GM12878 (cell line): ENCODE data around the gene PRDX3. TPM values are rescaled to one million over a fixed set of nuclear protein-coding genes. Genes with fewer than 3 reads are reported as not detected.

ENCODE experiments used
- ATAC-seq: fragments of 200-7000 bp; cut with Tn5 transposase; 3 replicates; pipeline ENCODE4 v1.9.1; 2020; ENCODE audit warnings: mild to moderate bottlenecking, moderate library complexity
- BruUV-seq: library from RNA; stranded (reverse); fragments of 400-500 nt; replicated peaks from 2 replicates; lab custom pipeline; 2021; lab: Mats Ljungman, UMichigan
- CTCF ChIA-PET: fragments of 300-600 bp; sonication (Branson Sonifier 250); formaldehyde crosslinking; extraction: SDS; loops from one replicate; lab custom pipeline; 2021; ENCODE audit warnings: inconsistent platforms; lab: Yijun Ruan, JAX
- POLR2A ChIA-PET: fragments of 350-600 bp; formaldehyde crosslinking; extraction: SDS; loops from one replicate; lab custom pipeline; 2021; ENCODE audit warnings: inconsistent platforms; lab: Charles Lee
- RAD21 ChIA-PET: fragments of 300-600 bp; sonication (Branson Sonifier 250); formaldehyde crosslinking; loops from one replicate; lab custom pipeline; 2023; ENCODE audit warnings: antibody characterized with exemption; ENCODE audit not compliant: unreplicated experiment; lab: Charles Lee
- SMC1A ChIA-PET: fragments of 300-600 bp; sonication (Branson Sonifier 250); formaldehyde crosslinking; loops from one replicate; lab custom pipeline; 2023; ENCODE audit not compliant: unreplicated experiment, uncharacterized antibody; lab: Charles Lee
- DNase-seq: peaks from one replicate; pipeline ENCODE4 v3.0.0-alpha.2; 2011; ENCODE audit warnings: low read depth, low spot score
- FAIRE-seq: peaks from 3 replicates; lab custom pipeline; 2011; peaks lifted over from hg19 to GRCh38; lab: Jason Lieb, UNC
- H2AFZ ChIP-seq: 2 replicates; pipeline ENCODE4 v1.6.0; 2011; ENCODE audit warnings: low read depth, low read length, control low read depth; ENCODE audit not compliant: control insufficient read depth
- H3K27ac ChIP-seq: 2 replicates; pipeline ENCODE4 v1.5.1; 2011; ENCODE audit warnings: control low read depth; ENCODE audit not compliant: control insufficient read depth, insufficient read depth
- H3K27me3 ChIP-seq, 2 experiments: replicated peaks in 1 of 2; 2 replicates each; pipeline versions ENCODE4 v1.6.0 to v1.6.1; 2011; ENCODE audit warnings: low read length in 1 of 2; ENCODE audit not compliant: control insufficient read depth in 2 of 2, insufficient read depth in 2 of 2
- H3K36me3 ChIP-seq, 2 experiments: 2 replicates each; pipeline ENCODE4 v1.5.1; 2011; ENCODE audit warnings: low read length in 1 of 2; ENCODE audit not compliant: control insufficient read depth in 2 of 2, insufficient read depth in 2 of 2
- H3K4me1 ChIP-seq: 2 replicates; pipeline ENCODE4 v1.6.1; 2011; ENCODE audit warnings: mild to moderate bottlenecking, low read length, moderate library complexity, mixed read lengths; ENCODE audit not compliant: control insufficient read depth, insufficient read depth
- H3K4me2 ChIP-seq: 2 replicates; pipeline ENCODE4 v1.6.0; 2011; ENCODE audit warnings: control low read depth; ENCODE audit not compliant: control insufficient read depth, insufficient read depth
- H3K4me3 ChIP-seq: fragments of 200-600 bp; sonication (generic); 2 replicates; pipeline ENCODE4 v1.5.1; 2016
- H3K79me2 ChIP-seq: 2 replicates; pipeline ENCODE4 v1.6.0; 2011; ENCODE audit warnings: low read length; ENCODE audit not compliant: control insufficient read depth, insufficient read depth
- H3K9ac ChIP-seq: 2 replicates; pipeline ENCODE4 v1.8.0; 2011; ENCODE audit warnings: low read length, control low read depth, mixed read lengths; ENCODE audit not compliant: control insufficient read depth, insufficient read depth
- H3K9me3 ChIP-seq: replicated peaks from 3 replicates; pipeline ENCODE4 v1.5.1; 2011; ENCODE audit warnings: mild to moderate bottlenecking, low read length; ENCODE audit not compliant: control insufficient read depth, insufficient read depth
- H4K20me1 ChIP-seq: 2 replicates; pipeline ENCODE4 v1.6.0; 2011; ENCODE audit not compliant: control insufficient read depth, insufficient read depth
- CBX5 ChIP-seq: sonication (generic); IDR thresholded peaks from 2 replicates; pipeline ENCODE4 v1.6.1; 2016; ENCODE audit warnings: low read depth, moderate library complexity, mild to moderate bottlenecking, inconsistent platforms
- DPF2 ChIP-seq: fragments of 450-650 bp; IDR thresholded peaks from 2 replicates; pipeline ENCODE4 v1.6.1; 2017; ENCODE audit warnings: mild to moderate bottlenecking
- EGR1 ChIP-seq, 2 experiments: IDR thresholded peaks; 1 replicate in 1 of 2; 2 replicates in 1 of 2; pipeline ENCODE4 v1.6.1; 2011 to 2012; ENCODE audit warnings: low read depth in 2 of 2, low read length in 2 of 2, borderline replicate concordance in 1 of 2, mild to moderate bottlenecking in 1 of 2, moderate library complexity in 1 of 2
- GATAD2B ChIP-seq: fragments of 450-650 bp; conservative IDR thresholded peaks from 2 replicates; pipeline ENCODE4 v1.6.1; 2017; ENCODE audit warnings: low read depth, mild to moderate bottlenecking, moderate library complexity
- IKZF2 ChIP-seq, 2 experiments: fragments of 450-650 bp; IDR thresholded peaks; 2 replicates each; pipeline ENCODE4 v1.6.1; 2017; ENCODE audit warnings: mild to moderate bottlenecking in 2 of 2, moderate library complexity in 2 of 2
- MYB ChIP-seq: fragments of 150-350 bp; IDR thresholded peaks from 2 replicates; pipeline ENCODE4 v1.6.1; 2014; ENCODE audit warnings: mild to moderate bottlenecking, low read depth, low read length, borderline replicate concordance
- NFXL1 ChIP-seq: fragments of 450-650 bp; IDR thresholded peaks from 2 replicates; pipeline ENCODE4 v1.6.1; 2017; ENCODE audit warnings: antibody characterized with exemption, mild to moderate bottlenecking, borderline replicate concordance
- NFYA ChIP-seq: IDR thresholded peaks from 2 replicates; pipeline ENCODE4 v1.6.1; 2011; ENCODE audit warnings: low read depth, mild to moderate bottlenecking, low read length, improper control_type of control experiment, borderline replicate concordance
- PBX3 ChIP-seq: IDR thresholded peaks from 2 replicates; pipeline ENCODE4 v1.6.1; 2011; ENCODE audit warnings: mild to moderate bottlenecking, low read depth, low read length, moderate library complexity; ENCODE audit not compliant: insufficient replicate concordance
- PML ChIP-seq: IDR thresholded peaks from 2 replicates; pipeline ENCODE4 v1.6.1; 2012; ENCODE audit warnings: low read length, inconsistent platforms
- POLR2AphosphoS5 ChIP-seq: IDR thresholded peaks from 2 replicates; pipeline ENCODE4 v1.6.1; 2011; ENCODE audit warnings: mild to moderate bottlenecking, low read length, inconsistent platforms
- ZNF207 ChIP-seq: fragments of 450-650 bp; IDR thresholded peaks from 2 replicates; pipeline ENCODE4 v1.6.1; 2014; ENCODE audit warnings: antibody characterized with exemption, mild to moderate bottlenecking, borderline replicate concordance
- ZNF687 ChIP-seq: fragments of 450-650 bp; IDR thresholded peaks from 2 replicates; pipeline ENCODE4 v1.6.1; 2017; ENCODE audit warnings: mild to moderate bottlenecking, moderate library complexity
- WGBS: methylation state at CpG from one replicate; pipeline ENCODE4 v1.1.6; 2016; ENCODE audit warnings: low lambda C conversion rate; ENCODE audit not compliant: insufficient replicate concordance, insufficient coverage; ENCODE audit errors: missing lambda C conversion rate; 5-methylcytosine and 5-hydroxymethylcytosine counted together
- in situ Hi-C: fragments of 300-500 bp; cut with MboI; formaldehyde crosslinking; loops from 9 replicates; pipeline ENCODE4 v1.14.3; 2018; ENCODE audit warnings: mixed read lengths
- intact Hi-C: fragments of 100-400 bp; cut with micrococcal nuclease; formaldehyde crosslinking; loops from one replicate; pipeline ENCODE4 v1.14.2; 2022; ENCODE audit not compliant: unreplicated experiment
- polyA plus RNA-seq, 11 experiments: library from polyadenylated mRNA; depleted of rRNA in 4 of 11; unstranded in 6 of 11; stranded (reverse) in 5 of 11; fragments of >200 nt; fragmentation: Nextera tagmentation in 4 of 11; fragmentation: Illumina TruSeq in 1 of 11; extraction: Ambion mirVana in 4 of 11; extraction: Trizol in 1 of 11; gene quantifications; 1 replicate in 1 of 11; 2 replicates in 10 of 11; pipeline versions ENCODE4 v1.2.1 to v1.2.3, GENCODE V29; 2011 to 2016; ENCODE audit warnings: inconsistent platforms in 2 of 11, missing spikeins in 2 of 11, low read depth in 1 of 11
- total RNA-seq, 4 experiments: library from RNA; depleted of rRNA in 3 of 4; stranded (reverse); fragments of >200 nt in 3 of 4; fragmentation: Illumina TruSeq in 1 of 4; extraction: Trizol in 1 of 4; gene quantifications; 2 replicates each; pipeline versions ENCODE4 v1.2.1 to v1.2.3, GENCODE V29; 2013 to 2021

The PRDX3 gene
- total and polyA plus RNA-seq, 10 of the 15 experiments (the other 5 are each of a cell fraction or from before 2014, with no cell fraction given), result 195 to 1,431 (median 398) TPM

- H3K27ac ChIP-seq, result no peak overlapping the region
- H4K20me1 ChIP-seq, result no peaks in the 10 kb centered on the region
- H3K36me3 ChIP-seq, result no peaks in the 10 kb centered on the region
- TF ChIP-seq IKZF2 (IDR thresholded peaks at IDR 0.05) (no peak), NFXL1 (no peak), CBX5 (no peak), ZNF207 (no peak)
- ChIA-PET RAD21 (no interaction called here), POLR2A (no interaction called here), SMC1A (no interaction called here), CTCF (no interaction called here)
- WGBS, result 96% methylated on average over 5 of the region's 5 CpGs
- FAIRE-seq, result no peak
- ATAC-seq, result no peak
- H3K4me2 ChIP-seq, result no peak overlapping the region
- no peaks in the 10 kb centered on the region for H3K27me3 ChIP-seq
- no peaks in the 10 kb centered on the region for H3K9me3 ChIP-seq
- H3K4me1 ChIP-seq, result peaks cover 21% of the 10 kb centered on the region
- H3K9ac ChIP-seq, result no peak overlapping the region
- no TSS peak for BruUV-seq
- no peak overlapping the region for H2AFZ ChIP-seq
- in situ Hi-C loops (no loop called here), intact Hi-C loops (no loop called here)
- peaks cover 28% of the 10 kb centered on the region for H3K79me2 ChIP-seq
- no peak overlapping the region for H3K4me3 ChIP-seq
- DNase-seq, result no peak
Observed at GRCh38 chr10:119216127-119216526, 37.5 kb upstream of the PRDX3 start.

GRCh38 chr10:119215371-119215770 is 36.8 kb upstream of the PRDX3 start:
- FAIRE-seq (no peak), DNase-seq (no peak), ATAC-seq (no peak)
- Histone ChIP-seq H3K4me1 (peaks cover 21% of the 10 kb centered on the region), H3K27ac (no peak overlapping the region), H3K4me2 (no peak overlapping the region), H3K27me3 (no peaks in the 10 kb centered on the region), H3K9me3 (no peaks in the 10 kb centered on the region), H3K79me2 (peaks cover 35% of the 10 kb centered on the region), H3K9ac (no peak overlapping the region), H3K4me3 (no peak overlapping the region), H4K20me1 (no peaks in the 10 kb centered on the region), H3K36me3 (no peaks in the 10 kb centered on the region), H2AFZ (no peak overlapping the region)
- SMC1A ChIA-PET, result interaction anchor here (0.6 to 1.1 kb wide), 3 partner anchors 54 to 243 kb away, joined by 3 read pairs; no protein-coding TSS in a partner anchor
- RAD21 ChIA-PET, result interaction anchor here (0.6 kb wide), 1 partner anchor 94 kb away, joined by 6 read pairs; no protein-coding TSS in a partner anchor
- CTCF ChIA-PET, result no interaction called here
- 86% methylated on average over 1 of the region's 2 CpGs for WGBS
- BruUV-seq, result no TSS peak
- intact Hi-C loops, result no loop called here
- POLR2A ChIA-PET, result no interaction called here
- in situ Hi-C loops, result no loop called here
- TF ChIP-seq MYB, result no peak
- no peak for TF ChIP-seq NFYA
- TF ChIP-seq ZNF687, result no peak
- TF ChIP-seq EGR1 (IDR thresholded peaks at IDR 0.05; ENCODE audit: borderline replicate concordance in 1 of 2, low read depth in 2 of 2, low read length in 2 of 2), result no peak
- TF ChIP-seq PBX3, result no peak
- TF ChIP-seq GATAD2B, result no peak
- TF ChIP-seq PML, result no peak
- no peak for TF ChIP-seq DPF2
- TF ChIP-seq POLR2AphosphoS5, result no peak
